Endothelial cell of umbilical vein (primary cell): ENCODE results near the gene DIS3L2.

Source experiments
- EZH2 ChIP-seq: IDR thresholded peaks from 2 replicates; pipeline ENCODE4 v1.6.1; 2012; ENCODE audit warnings: borderline replicate concordance, low read depth, mild to moderate bottlenecking, moderate library complexity, low read length, inconsistent platforms; ENCODE audit not compliant: severe bottlenecking
- POLR2A ChIP-seq: IDR thresholded peaks from 2 replicates; pipeline ENCODE4 v1.6.1; 2012; ENCODE audit warnings: low read depth, mild to moderate bottlenecking, control low read depth, low read length
- POLR2AphosphoS5 ChIP-seq: IDR thresholded peaks from 2 replicates; pipeline ENCODE4 v1.6.1; 2012; ENCODE audit warnings: low read depth, mild to moderate bottlenecking, control low read depth, low read length, moderate library complexity; ENCODE audit not compliant: insufficient read depth
- TF ChIP-seq, protein P1 (sequence below), 2 donors: IDR thresholded peaks; 1 replicate in 1 of 2; 2 replicates in 1 of 2; pipeline ENCODE4 v1.5.1; 2011; ENCODE audit warnings: low read length in 2 of 2, mild to moderate bottlenecking in 2 of 2, moderate library complexity in 2 of 2, control low read depth in 1 of 2, inconsistent platforms in 1 of 2, low read depth in 1 of 2; ENCODE audit not compliant: insufficient read depth in 1 of 2; ENCODE audit errors: extremely low read depth in 1 of 2

DNA sequence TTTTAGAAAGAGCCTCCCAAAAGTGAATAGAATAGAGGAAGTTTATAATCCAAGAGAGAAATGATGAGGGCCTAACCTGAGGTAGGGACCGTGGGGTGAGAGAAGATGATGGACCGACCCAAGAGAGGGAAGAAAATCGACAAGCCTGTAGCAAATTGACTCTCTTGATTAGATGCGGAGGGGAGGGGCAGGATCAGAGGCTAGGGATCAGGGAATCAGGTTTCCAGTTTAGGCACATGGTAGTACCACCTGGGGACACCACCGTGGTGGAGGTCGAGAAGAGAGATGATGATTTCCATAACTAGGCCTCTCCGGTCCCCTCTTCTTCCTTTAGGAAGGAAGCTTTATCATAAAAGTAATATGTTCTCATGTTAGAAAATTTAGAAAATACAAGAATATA is 308.4 kb downstream of the DIS3L2 start:
- TF ChIP-seq, protein P1, sequence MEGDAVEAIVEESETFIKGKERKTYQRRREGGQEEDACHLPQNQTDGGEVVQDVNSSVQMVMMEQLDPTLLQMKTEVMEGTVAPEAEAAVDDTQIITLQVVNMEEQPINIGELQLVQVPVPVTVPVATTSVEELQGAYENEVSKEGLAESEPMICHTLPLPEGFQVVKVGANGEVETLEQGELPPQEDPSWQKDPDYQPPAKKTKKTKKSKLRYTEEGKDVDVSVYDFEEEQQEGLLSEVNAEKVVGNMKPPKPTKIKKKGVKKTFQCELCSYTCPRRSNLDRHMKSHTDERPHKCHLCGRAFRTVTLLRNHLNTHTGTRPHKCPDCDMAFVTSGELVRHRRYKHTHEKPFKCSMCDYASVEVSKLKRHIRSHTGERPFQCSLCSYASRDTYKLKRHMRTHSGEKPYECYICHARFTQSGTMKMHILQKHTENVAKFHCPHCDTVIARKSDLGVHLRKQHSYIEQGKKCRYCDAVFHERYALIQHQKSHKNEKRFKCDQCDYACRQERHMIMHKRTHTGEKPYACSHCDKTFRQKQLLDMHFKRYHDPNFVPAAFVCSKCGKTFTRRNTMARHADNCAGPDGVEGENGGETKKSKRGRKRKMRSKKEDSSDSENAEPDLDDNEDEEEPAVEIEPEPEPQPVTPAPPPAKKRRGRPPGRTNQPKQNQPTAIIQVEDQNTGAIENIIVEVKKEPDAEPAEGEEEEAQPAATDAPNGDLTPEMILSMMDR (IDR thresholded peaks at IDR 0.05; ENCODE audit: extremely low read depth in 1 of 2, insufficient read depth in 1 of 2, low read depth in 1 of 2, low read length in 2 of 2): no peak
- TF ChIP-seq POLR2A (no peak), POLR2AphosphoS5 (no peak), EZH2 (no peak)
